ENCODE measurements around the gene SCYGR8.
"Not testable (repeated sequence)": the region's sequence is repeated elsewhere in the genome, so short reads cannot be mapped to it uniquely, and the experiment has no call there.

SCYGR8 gene, protein sequence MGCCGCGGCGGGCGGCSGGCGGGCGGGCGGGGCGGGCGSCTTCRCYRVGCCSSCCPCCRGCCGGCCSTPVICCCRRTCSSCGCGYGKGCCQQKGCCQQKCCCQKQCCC

GRCh38 chr2:227745594-227745993, at the start of gene SCYGR8:
Gene SCYGR8 (plus strand): TSS chr2:227745894. CDS start chr2:227745894, 0 bp downstream.
- DNase-seq (ENCODE audit: low read depth): no peak

DNA sequence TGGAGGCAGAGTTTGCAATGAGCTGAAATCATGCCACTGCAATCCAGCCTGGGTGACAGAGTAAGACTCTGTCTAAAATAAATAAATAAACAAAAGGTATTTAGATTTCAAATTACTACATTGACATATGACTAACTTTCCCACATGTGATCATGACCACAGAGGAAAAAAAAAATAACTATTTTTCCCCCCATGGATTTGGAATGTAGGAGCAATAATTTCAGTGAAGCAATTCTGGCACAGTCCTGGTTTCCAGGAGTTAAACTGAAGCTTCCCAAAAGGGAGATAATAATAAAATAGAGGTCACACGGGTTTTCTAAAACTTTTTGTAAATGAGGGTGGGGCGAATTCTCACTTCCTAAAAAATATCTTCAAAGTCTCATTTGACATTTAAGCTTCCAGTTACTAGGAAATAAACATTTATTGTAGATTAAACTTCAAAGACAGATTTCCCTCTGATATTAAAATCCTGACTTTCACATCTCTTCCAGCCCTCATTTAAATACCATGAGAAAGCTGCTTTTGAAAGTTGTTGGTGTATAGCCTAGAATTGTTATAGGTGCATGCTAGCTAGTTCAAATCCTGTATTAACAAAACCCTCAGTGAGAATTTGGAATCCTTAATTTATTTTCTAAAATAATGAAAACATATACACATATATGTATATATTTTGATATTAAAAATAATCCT, 48.6 kb upstream of the SCYGR8 start:
- DNase-seq (ENCODE audit: low read depth): peak; percentile 15

DNA sequence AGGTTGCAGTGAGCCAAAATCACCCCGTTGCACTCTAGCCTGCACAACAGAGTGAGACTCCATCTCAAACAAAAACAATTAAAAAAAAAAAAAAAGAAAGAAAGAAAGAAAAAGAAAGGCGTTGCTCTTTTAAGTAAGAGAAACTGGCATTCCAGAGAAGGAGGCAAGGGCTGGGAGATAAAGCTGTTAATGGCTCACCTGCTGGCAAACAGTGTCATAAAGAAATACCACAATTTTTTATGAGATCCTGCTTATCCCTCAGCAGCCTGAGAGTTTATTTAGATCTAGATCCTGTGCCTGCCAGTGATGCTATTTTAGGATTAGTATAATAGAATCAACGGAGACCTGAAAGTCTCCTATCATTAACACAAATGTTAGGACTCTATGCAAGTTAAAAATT, 44.1 kb upstream of the SCYGR8 start:
- no peak for DNase-seq (ENCODE audit: low read depth)

- peak; percentile 69 for DNase-seq (ENCODE audit: low read depth)
Observed at GRCh38 chr2:227703280-227703732, 42.4 kb upstream of the SCYGR8 start.

DNA sequence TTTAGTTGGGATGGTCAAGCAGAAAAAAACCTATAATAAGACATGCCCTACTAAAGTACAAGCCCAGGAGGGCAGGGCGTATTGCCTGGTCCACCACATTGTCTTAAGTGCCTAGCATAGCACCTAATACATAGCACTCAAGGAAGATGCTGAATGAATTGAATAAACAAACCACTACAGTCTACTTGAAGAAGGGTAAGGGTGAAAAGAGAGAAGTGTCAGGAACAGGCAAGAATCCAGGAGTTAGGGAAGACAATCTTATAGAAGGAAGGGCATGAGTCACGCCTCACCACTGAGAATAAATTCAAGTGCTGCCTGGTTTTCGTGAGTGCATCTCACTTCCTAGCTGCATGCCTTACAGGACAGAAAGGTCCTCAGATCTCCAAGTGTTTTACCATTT, 41.7 kb upstream of the SCYGR8 start:
- peak; percentile 66 for DNase-seq (ENCODE audit: low read depth)

DNA sequence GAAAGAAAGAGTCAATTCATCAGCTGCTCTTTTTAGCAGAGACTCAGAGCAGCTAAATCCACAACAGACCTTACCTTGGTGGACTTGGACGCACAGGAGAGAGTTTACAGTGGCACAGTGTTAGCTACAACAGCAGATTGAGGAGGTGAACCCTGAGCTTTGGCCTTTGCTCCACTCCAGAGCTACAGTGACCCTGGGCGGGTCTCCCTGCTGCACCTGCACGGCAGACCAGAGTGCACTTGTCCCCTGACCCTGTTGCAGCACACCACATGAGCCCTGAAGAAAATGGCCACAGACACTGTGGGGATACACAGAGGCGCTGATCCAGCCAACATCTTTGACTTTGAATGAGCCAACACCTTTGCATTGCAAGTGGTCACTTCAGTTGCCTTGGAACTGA, 38.8 kb upstream of the SCYGR8 start:
- DNase-seq (ENCODE audit: low read depth): no peak

DNA sequence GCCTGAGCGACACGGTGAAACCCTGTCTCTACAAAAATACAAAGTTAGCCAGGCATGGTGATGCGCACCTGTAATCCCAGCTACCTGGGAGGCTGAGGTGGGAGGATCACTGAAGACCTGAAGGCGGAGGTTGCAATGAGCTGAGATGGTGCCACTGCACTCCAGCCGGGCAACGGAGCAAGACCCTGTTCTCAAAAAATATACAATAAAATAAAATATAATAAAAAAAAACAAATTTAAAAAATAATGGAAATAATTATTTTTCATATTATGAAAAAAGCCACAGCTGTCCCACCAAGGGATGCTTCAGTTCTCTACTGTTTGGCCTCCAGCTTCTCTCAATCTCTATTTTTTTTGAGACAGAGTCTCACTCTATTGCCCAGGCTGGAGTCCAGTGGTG, 38.3 kb upstream of the SCYGR8 start:
- DNase-seq (ENCODE audit: low read depth): no peak

DNA sequence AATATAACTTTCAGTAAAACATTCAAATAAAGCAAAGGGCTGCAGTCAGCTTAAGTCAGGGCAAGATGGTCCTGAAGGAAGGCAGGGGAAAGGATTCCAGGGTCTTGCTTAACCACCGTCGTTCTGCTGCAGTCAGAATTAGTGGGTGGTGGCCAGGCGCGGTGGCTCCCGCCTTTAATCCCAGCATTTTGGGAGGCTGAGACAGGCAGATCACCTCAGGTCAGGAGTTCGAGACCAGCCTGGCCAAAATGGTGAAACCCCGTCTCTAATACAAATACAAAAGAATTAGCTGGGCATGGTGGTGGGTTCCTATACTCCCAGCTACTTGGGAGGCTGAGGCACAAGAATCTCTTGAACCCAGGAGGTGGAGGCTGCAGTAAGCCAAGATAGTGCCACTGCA, 34.7 kb upstream of the SCYGR8 start:
- no peak for DNase-seq (ENCODE audit: low read depth)

- no peak for DNase-seq (ENCODE audit: low read depth)
Observed at GRCh38 chr2:227713291-227713690, 32.4 kb upstream of the SCYGR8 start.

DNA sequence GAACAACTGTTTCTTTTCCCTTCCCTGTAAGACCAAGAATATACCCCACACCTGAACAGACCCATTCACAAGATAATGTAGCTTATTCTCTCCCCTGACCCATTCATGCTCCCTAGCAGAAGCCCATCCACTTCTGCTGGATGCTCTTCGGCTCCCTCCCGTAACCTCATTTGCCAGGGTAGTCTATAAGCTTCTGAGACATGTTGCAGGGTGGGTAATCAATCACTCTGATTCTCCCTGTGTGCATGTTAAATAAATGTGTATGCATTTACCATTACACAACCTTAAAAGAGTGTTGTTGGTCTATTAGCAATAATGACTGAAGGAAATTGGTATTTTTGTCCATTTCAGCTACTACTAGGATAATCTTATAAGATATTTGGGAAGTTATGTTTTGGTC, 29.2 kb upstream of the SCYGR8 start:
- DNase-seq (ENCODE audit: low read depth): no peak

- peak; percentile 69 for DNase-seq (ENCODE audit: low read depth)
Observed at GRCh38 chr2:227717687-227718567, 27.8 kb upstream of the SCYGR8 start, which contains the start of gene SLC19A3. Gene SLC19A3 (minus strand): TSS chr2:227718028. CDS start chr2:227702318, 15,710 bp downstream.

DNA sequence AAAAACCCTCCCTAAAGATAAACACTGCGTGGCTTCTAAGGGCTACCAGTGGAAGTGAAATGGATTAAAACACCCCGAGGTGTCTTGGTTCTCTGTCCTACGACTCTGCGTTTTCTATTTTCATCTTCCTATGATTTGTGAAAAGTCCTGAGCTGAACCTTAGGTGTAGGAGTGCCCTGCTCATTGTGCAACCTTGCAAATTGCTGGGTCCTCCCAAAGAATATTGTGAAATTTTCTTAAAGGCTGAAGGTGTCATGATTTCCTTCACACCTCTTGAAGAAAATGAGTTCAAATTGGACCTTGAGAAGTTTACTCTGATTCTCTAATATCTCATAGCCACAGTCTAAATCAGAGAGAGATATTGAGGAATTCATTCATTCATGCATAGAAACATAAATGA, 26.1 kb upstream of the SCYGR8 start:
- DNase-seq (ENCODE audit: low read depth): no peak

- DNase-seq (ENCODE audit: low read depth): no peak
Observed at GRCh38 chr2:227720680-227721079, 25.0 kb upstream of the SCYGR8 start.

DNA sequence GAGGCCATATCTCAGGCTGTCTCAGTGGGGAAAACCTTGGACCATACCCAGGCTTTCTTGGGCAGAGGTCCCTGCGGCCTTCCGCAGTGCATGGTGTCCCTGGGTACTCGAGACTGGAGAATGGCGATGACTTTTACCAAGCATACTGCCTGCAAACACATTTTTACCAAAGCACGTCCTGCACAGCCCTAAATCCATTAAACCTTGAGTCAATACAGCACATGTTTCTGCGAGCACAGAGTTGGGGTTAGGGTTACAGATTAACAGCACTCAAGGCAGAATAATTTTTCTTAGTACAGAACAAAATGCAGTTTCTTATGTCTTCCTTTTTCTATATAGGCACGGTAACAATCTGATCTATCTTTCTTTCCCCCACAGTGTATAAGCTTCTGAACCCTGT, 22.9 kb upstream of the SCYGR8 start:
- DNase-seq (ENCODE audit: low read depth): not testable (repeated sequence)

GRCh38 chr2:227724394-227725039, 21.2 kb upstream of the SCYGR8 start, which contains the start of gene SCYGR6:
Gene SCYGR6 (minus strand): TSS chr2:227724757. CDS start chr2:227724757, 0 bp downstream.
- DNase-seq (ENCODE audit: low read depth): no peak

- no peak for DNase-seq (ENCODE audit: low read depth)
Observed at GRCh38 chr2:227728035-227728434, 17.7 kb upstream of the SCYGR8 start, which contains the start of gene SCYGR7. Gene SCYGR7 (plus strand): TSS chr2:227728335. CDS start chr2:227728335, 0 bp downstream.

- no peak for DNase-seq (ENCODE audit: low read depth)
Observed at GRCh38 chr2:227739351-227739750, 6.3 kb upstream of the SCYGR8 start.

- peak; percentile 30 for DNase-seq (ENCODE audit: low read depth)
Observed at GRCh38 chr2:227740705-227741104, 5.0 kb upstream of the SCYGR8 start.

DNA sequence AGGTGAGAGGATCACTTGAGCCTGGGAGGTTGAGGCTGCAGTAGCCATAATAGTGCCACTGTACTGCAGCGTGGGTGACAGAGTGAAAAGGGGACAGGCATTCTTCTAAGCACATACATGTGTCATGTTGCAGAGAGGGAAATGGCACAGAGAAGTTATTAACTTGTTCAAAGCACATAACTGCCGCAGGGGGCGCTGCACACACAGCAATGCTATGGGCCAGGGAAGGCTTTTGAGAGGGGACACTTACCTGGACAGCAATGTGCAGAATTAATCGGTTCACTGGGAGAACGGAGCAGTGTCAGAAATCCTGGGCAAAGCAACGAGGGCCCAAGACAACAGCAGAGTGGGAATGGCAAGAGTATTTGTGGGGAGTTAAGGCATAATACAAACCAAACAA, 2.4 kb downstream of the SCYGR8 start:
- DNase-seq (ENCODE audit: low read depth): peak; percentile 51

- not testable (repeated sequence) for DNase-seq (ENCODE audit: low read depth)
Observed at GRCh38 chr2:227756261-227756660, 10.6 kb downstream of the SCYGR8 start.

GRCh38 chr2:227759411-227760118, 13.9 kb downstream of the SCYGR8 start:
- no peak for DNase-seq (ENCODE audit: low read depth)
